Bronchial epithelial cell (primary cell): ENCODE data around the gene ARHGAP45. TPM values are rescaled to one million over a fixed set of nuclear protein-coding genes. Genes with fewer than 3 reads are reported as not detected.

ENCODE experiments used
- DNase-seq: peaks from one replicate; pipeline ENCODE4 v3.0.0-alpha.2; 2010; ENCODE audit warnings: low read depth
- FAIRE-seq: peaks from 2 replicates; lab custom pipeline; 2011; peaks lifted over from hg19 to GRCh38; lab: Jason Lieb, UNC
- H3K27me3 ChIP-seq: 2 replicates; pipeline ENCODE4 v1.5.1; 2011; ENCODE audit warnings: low read length; ENCODE audit not compliant: control insufficient read depth, insufficient read depth
- H3K36me3 ChIP-seq: 2 replicates; pipeline ENCODE4 v1.5.1; 2011; ENCODE audit warnings: low read length; ENCODE audit not compliant: control insufficient read depth, insufficient read depth
- H3K4me3 ChIP-seq: 2 replicates; pipeline ENCODE4 v1.5.1; 2011; ENCODE audit warnings: mild to moderate bottlenecking, low read depth, low read length, control low read depth
- CTCF ChIP-seq: IDR thresholded peaks from 2 replicates; pipeline ENCODE4 v1.5.1; 2011; ENCODE audit warnings: mild to moderate bottlenecking, moderate library complexity, low read length, control low read depth, inconsistent platforms; ENCODE audit not compliant: insufficient read depth, severe bottlenecking
- total RNA-seq: library from RNA; depleted of rRNA; stranded (reverse); fragments of >200 nt; gene quantifications from 2 replicates; pipeline ENCODE4 v1.2.1, GENCODE V29; 2014

Gene ARHGAP45
- total RNA-seq, 1 donor from 2014 or later = 11.8 TPM

DNA sequence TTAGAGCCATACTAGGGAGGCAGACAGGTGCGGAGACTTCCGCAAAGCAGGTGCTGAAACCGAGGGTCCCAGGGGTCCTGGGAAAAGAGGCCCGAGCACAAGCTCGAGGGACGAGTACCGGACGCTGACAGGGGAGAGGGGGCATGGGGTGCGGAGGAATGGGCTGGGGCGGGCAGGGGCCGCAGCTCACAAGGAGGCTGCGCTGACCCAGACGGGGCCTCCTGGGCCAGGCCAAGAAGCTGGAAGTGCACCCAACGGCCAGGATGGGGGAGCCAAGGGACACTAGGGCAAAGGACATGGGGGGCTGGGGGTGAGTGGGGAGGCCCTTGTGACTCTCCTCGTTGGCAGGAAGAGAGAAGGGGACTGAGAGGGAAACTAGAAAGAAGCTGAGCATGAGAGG is 26.4 kb downstream of the ARHGAP45 start:
- Histone ChIP-seq H3K36me3 (peaks cover 12% of the 10 kb centered on the region), H3K4me3 (no peak overlapping the region), H3K27me3 (no peaks in the 10 kb centered on the region)
- DNase-seq (no peak), FAIRE-seq (no peak)
- TF ChIP-seq CTCF = no peak

DNA sequence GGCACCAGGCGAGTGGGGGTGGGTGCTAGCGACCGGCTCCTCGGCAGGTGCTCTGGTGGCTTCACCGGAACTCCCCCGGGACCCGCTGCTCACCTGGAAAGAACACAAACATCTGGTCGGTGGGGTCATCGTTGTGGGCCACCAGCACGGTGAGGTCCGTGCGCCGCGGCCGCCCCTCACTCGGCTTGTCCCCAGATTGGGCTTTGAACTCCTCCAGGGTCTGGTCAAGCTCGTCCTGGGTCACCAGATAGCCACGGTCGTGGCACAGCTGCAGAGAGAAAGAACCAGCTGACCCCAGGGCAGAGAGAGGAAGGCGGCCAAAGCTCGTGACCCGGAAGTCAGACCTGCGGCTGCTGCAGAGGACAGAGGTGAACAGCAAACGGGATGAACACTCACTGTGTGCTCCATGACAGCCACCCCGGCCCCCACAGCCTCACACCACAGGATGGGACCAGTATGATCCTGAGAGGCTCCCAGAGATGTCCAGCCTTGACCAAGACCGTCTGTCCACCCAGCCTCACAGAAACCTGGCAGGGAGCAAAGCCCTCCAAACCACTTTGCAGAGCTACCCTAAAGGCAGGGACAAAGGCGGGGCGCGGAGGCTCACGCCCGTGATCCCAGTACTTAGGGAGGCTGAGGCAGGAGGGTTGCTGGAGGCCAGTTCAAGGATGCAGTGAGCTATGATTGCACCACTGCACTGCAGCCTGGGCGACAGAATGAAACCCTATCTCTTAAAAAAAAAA is 27.0 kb downstream of the ARHGAP45 start:
- peak overlapping the region; percentile 98 for H3K4me3 ChIP-seq
- peaks cover 12% of the 10 kb centered on the region for H3K36me3 ChIP-seq
- no peak for TF ChIP-seq CTCF
- no peaks in the 10 kb centered on the region for H3K27me3 ChIP-seq
- no peak for FAIRE-seq
- DNase-seq = no peak

DNA sequence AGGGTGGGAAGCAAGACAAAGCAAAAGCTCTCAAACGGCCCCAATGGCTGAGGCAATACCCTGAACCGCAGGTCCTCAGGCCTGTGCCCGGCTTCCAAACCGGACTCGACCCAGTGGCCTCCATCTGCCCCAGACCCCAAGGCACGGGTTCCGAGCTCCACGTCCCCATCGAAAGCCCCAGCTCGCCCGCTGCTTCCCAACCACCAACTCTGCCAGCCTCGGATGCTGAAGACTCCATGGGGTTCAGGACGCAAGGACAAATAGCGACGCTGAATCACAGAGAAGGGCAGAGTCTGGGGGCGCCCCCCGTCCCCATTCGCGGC is 27.6 kb downstream of the ARHGAP45 start:
- no peak for DNase-seq
- FAIRE-seq = no peak
- Histone ChIP-seq H3K27me3 (no peaks in the 10 kb centered on the region), H3K36me3 (peaks cover 12% of the 10 kb centered on the region), H3K4me3 (peak overlapping the region; percentile 98)
- no peak for TF ChIP-seq CTCF

DNA sequence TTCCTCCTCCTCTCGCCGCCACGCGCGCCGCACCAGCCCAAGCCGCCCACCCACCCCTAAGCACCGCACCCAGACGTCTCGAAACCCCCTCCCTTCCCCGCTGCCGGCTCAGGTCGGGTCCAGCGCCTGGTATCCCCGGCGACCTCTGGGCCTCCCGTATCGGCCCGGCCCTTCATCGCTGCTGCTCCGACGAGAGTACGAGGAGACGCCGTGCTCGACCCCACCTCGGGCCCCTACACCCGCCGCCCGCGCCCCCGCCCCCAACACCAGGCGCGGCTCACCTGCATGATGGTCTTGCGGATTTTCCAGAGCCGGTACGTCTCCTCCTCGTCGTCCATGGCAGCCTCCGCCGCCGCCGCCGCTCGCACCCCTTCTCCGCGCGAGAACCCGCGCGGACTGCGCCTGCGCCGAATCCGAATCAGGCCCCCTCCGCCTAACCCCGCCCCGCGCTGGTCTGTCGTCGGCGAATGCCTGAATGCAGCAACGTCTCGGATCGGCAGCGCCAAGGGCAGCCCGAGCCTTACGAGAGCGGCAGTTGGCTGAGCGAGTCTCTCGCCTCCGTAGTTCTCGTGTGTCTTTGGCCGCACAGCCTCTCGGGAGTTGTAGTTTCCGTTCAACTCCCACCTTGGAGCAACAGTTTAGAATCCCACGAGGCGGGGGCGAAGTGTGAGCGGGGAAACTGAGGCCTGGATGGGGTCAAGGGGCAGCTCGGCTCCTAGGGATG is 28.2 kb downstream of the ARHGAP45 start, which contains the start of gene POLR2E:
POLR2E (minus strand) TSS at position 398 of the 724 bp plus-strand sequence; CDS start at position 338, 60 bp downstream.
- Histone ChIP-seq H3K27me3 (no peaks in the 10 kb centered on the region), H3K36me3 (peaks cover 12% of the 10 kb centered on the region), H3K4me3 (peak within 1 kb of the TSS; percentile 98)
- peak; percentile 90 for DNase-seq
- FAIRE-seq = peak; percentile 92
- no peak for TF ChIP-seq CTCF

DNA sequence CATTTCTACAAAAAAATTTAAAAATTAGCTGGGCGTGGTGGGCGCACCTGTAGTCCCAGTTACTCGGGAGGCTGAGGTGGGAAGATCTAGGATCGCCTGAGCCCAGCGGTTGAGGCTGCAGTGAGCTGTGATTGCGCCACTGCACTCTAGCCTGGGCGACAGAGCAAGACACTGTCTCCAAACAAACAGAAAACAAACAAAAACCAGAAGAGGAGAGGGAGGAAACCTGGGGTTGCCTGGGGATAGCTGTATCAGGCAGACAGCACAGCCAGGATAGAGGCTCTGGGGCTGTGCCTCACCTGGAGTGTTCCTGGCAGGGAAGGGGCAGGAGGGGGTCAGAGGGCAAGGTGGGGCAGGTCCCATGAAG is 30.8 kb downstream of the ARHGAP45 start:
- TF ChIP-seq CTCF = no peak
- DNase-seq (no peak), FAIRE-seq (no peak)
- H3K4me3 ChIP-seq = no peak overlapping the region
- H3K36me3 ChIP-seq = peaks cover 9% of the 10 kb centered on the region
- H3K27me3 ChIP-seq = no peaks in the 10 kb centered on the region
